GM12878 (cell line): ENCODE measurements around the gene TSPAN5. TPM values are rescaled to one million over a fixed set of nuclear protein-coding genes. Genes with fewer than 3 reads are reported as not detected.
"Not testable (repeated sequence)": the region's sequence is repeated elsewhere in the genome, so short reads cannot be mapped to it uniquely, and the experiment has no call there.

ENCODE experiments used
- ATAC-seq: fragments of 200-7000 bp; cut with Tn5 transposase; 3 replicates; pipeline ENCODE4 v1.9.1; 2020; ENCODE audit warnings: mild to moderate bottlenecking, moderate library complexity
- BruUV-seq: library from RNA; stranded (reverse); fragments of 400-500 nt; replicated peaks from 2 replicates; lab custom pipeline; 2021; lab: Mats Ljungman, UMichigan
- CTCF ChIA-PET: fragments of 300-600 bp; sonication (Branson Sonifier 250); formaldehyde crosslinking; extraction: SDS; loops from one replicate; lab custom pipeline; 2021; ENCODE audit warnings: inconsistent platforms; lab: Yijun Ruan, JAX
- POLR2A ChIA-PET: fragments of 350-600 bp; formaldehyde crosslinking; extraction: SDS; loops from one replicate; lab custom pipeline; 2021; ENCODE audit warnings: inconsistent platforms; lab: Charles Lee
- RAD21 ChIA-PET: fragments of 300-600 bp; sonication (Branson Sonifier 250); formaldehyde crosslinking; loops from one replicate; lab custom pipeline; 2023; ENCODE audit warnings: antibody characterized with exemption; ENCODE audit not compliant: unreplicated experiment; lab: Charles Lee
- SMC1A ChIA-PET: fragments of 300-600 bp; sonication (Branson Sonifier 250); formaldehyde crosslinking; loops from one replicate; lab custom pipeline; 2023; ENCODE audit not compliant: unreplicated experiment, uncharacterized antibody; lab: Charles Lee
- DNase-seq: peaks from one replicate; pipeline ENCODE4 v3.0.0-alpha.2; 2011; ENCODE audit warnings: low read depth, low spot score
- FAIRE-seq: peaks from 3 replicates; lab custom pipeline; 2011; peaks lifted over from hg19 to GRCh38; lab: Jason Lieb, UNC
- H2AFZ ChIP-seq: 2 replicates; pipeline ENCODE4 v1.6.0; 2011; ENCODE audit warnings: low read depth, low read length, control low read depth; ENCODE audit not compliant: control insufficient read depth
- H3K27ac ChIP-seq: 2 replicates; pipeline ENCODE4 v1.5.1; 2011; ENCODE audit warnings: control low read depth; ENCODE audit not compliant: control insufficient read depth, insufficient read depth
- H3K27me3 ChIP-seq, 2 experiments: replicated peaks in 1 of 2; 2 replicates each; pipeline versions ENCODE4 v1.6.0 to v1.6.1; 2011; ENCODE audit warnings: low read length in 1 of 2; ENCODE audit not compliant: control insufficient read depth in 2 of 2, insufficient read depth in 2 of 2
- H3K36me3 ChIP-seq, 2 experiments: 2 replicates each; pipeline ENCODE4 v1.5.1; 2011; ENCODE audit warnings: low read length in 1 of 2; ENCODE audit not compliant: control insufficient read depth in 2 of 2, insufficient read depth in 2 of 2
- H3K4me1 ChIP-seq: 2 replicates; pipeline ENCODE4 v1.6.1; 2011; ENCODE audit warnings: mild to moderate bottlenecking, low read length, moderate library complexity, mixed read lengths; ENCODE audit not compliant: control insufficient read depth, insufficient read depth
- H3K4me2 ChIP-seq: 2 replicates; pipeline ENCODE4 v1.6.0; 2011; ENCODE audit warnings: control low read depth; ENCODE audit not compliant: control insufficient read depth, insufficient read depth
- H3K4me3 ChIP-seq: fragments of 200-600 bp; sonication (generic); 2 replicates; pipeline ENCODE4 v1.5.1; 2016
- H3K79me2 ChIP-seq: 2 replicates; pipeline ENCODE4 v1.6.0; 2011; ENCODE audit warnings: low read length; ENCODE audit not compliant: control insufficient read depth, insufficient read depth
- H3K9ac ChIP-seq: 2 replicates; pipeline ENCODE4 v1.8.0; 2011; ENCODE audit warnings: low read length, control low read depth, mixed read lengths; ENCODE audit not compliant: control insufficient read depth, insufficient read depth
- H3K9me3 ChIP-seq: replicated peaks from 3 replicates; pipeline ENCODE4 v1.5.1; 2011; ENCODE audit warnings: mild to moderate bottlenecking, low read length; ENCODE audit not compliant: control insufficient read depth, insufficient read depth
- H4K20me1 ChIP-seq: 2 replicates; pipeline ENCODE4 v1.6.0; 2011; ENCODE audit not compliant: control insufficient read depth, insufficient read depth
- CBX3 ChIP-seq: fragments of 200-600 bp; sonication (generic); IDR thresholded peaks from 2 replicates; pipeline ENCODE4 v1.6.1; 2016; ENCODE audit warnings: low read depth, borderline replicate concordance
- EGR1 ChIP-seq, 2 experiments: IDR thresholded peaks; 1 replicate in 1 of 2; 2 replicates in 1 of 2; pipeline ENCODE4 v1.6.1; 2011 to 2012; ENCODE audit warnings: low read depth in 2 of 2, low read length in 2 of 2, borderline replicate concordance in 1 of 2, mild to moderate bottlenecking in 1 of 2, moderate library complexity in 1 of 2
- GATAD2B ChIP-seq: fragments of 450-650 bp; conservative IDR thresholded peaks from 2 replicates; pipeline ENCODE4 v1.6.1; 2017; ENCODE audit warnings: low read depth, mild to moderate bottlenecking, moderate library complexity
- IKZF2 ChIP-seq, 2 experiments: fragments of 450-650 bp; IDR thresholded peaks; 2 replicates each; pipeline ENCODE4 v1.6.1; 2017; ENCODE audit warnings: mild to moderate bottlenecking in 2 of 2, moderate library complexity in 2 of 2
- MYC ChIP-seq: IDR thresholded peaks from 2 replicates; pipeline ENCODE4 v1.6.1; 2011; ENCODE audit warnings: mild to moderate bottlenecking, low read length, moderate library complexity, inconsistent platforms; ENCODE audit not compliant: insufficient read depth, insufficient replicate concordance, insufficient read length, severe bottlenecking
- NFYB ChIP-seq: IDR thresholded peaks from 2 replicates; pipeline ENCODE4 v1.6.1; 2011; ENCODE audit warnings: low read depth, mild to moderate bottlenecking, low read length, improper control_type of control experiment, moderate library complexity; ENCODE audit not compliant: insufficient read depth
- POU2F2 ChIP-seq: IDR thresholded peaks from 3 replicates; pipeline ENCODE4 v1.6.1; 2011; ENCODE audit warnings: low read depth, mild to moderate bottlenecking, low read length, borderline replicate concordance
- RAD21 ChIP-seq: IDR thresholded peaks from 2 replicates; pipeline ENCODE4 v1.6.1; 2011; ENCODE audit warnings: mild to moderate bottlenecking, low read depth, low read length, moderate library complexity; ENCODE audit not compliant: insufficient read depth
- RELB ChIP-seq: fragments of 450-650 bp; IDR thresholded peaks from 2 replicates; pipeline ENCODE4 v1.6.1; 2017; ENCODE audit warnings: low read depth, mild to moderate bottlenecking, moderate library complexity
- STAT1 ChIP-seq: fragments of 450-650 bp; conservative IDR thresholded peaks from 2 replicates; pipeline ENCODE4 v1.6.1; 2014; ENCODE audit warnings: antibody characterized with exemption, mild to moderate bottlenecking
- TARDBP ChIP-seq: IDR thresholded peaks from 2 replicates; pipeline ENCODE4 v1.6.1; 2016; ENCODE audit warnings: borderline replicate concordance
- ZNF274 ChIP-seq: IDR thresholded peaks from one replicate; pipeline ENCODE4 v1.8.0; 2011; ENCODE audit not compliant: insufficient read length, insufficient read depth
- ZNF622 ChIP-seq: fragments of 450-650 bp; IDR thresholded peaks from 2 replicates; pipeline ENCODE4 v1.6.1; 2017; ENCODE audit warnings: mild to moderate bottlenecking, inconsistent platforms
- WGBS: methylation state at CpG from one replicate; pipeline ENCODE4 v1.1.6; 2016; ENCODE audit warnings: low lambda C conversion rate; ENCODE audit not compliant: insufficient replicate concordance, insufficient coverage; ENCODE audit errors: missing lambda C conversion rate; 5-methylcytosine and 5-hydroxymethylcytosine counted together
- in situ Hi-C: fragments of 300-500 bp; cut with MboI; formaldehyde crosslinking; loops from 9 replicates; pipeline ENCODE4 v1.14.3; 2018; ENCODE audit warnings: mixed read lengths
- intact Hi-C: fragments of 100-400 bp; cut with micrococcal nuclease; formaldehyde crosslinking; loops from one replicate; pipeline ENCODE4 v1.14.2; 2022; ENCODE audit not compliant: unreplicated experiment
- polyA plus RNA-seq, 11 experiments: library from polyadenylated mRNA; depleted of rRNA in 4 of 11; unstranded in 6 of 11; stranded (reverse) in 5 of 11; fragments of >200 nt; fragmentation: Nextera tagmentation in 4 of 11; fragmentation: Illumina TruSeq in 1 of 11; extraction: Ambion mirVana in 4 of 11; extraction: Trizol in 1 of 11; gene quantifications; 1 replicate in 1 of 11; 2 replicates in 10 of 11; pipeline versions ENCODE4 v1.2.1 to v1.2.3, GENCODE V29; 2011 to 2016; ENCODE audit warnings: inconsistent platforms in 2 of 11, missing spikeins in 2 of 11, low read depth in 1 of 11
- total RNA-seq, 4 experiments: library from RNA; depleted of rRNA in 3 of 4; stranded (reverse); fragments of >200 nt in 3 of 4; fragmentation: Illumina TruSeq in 1 of 4; extraction: Trizol in 1 of 4; gene quantifications; 2 replicates each; pipeline versions ENCODE4 v1.2.1 to v1.2.3, GENCODE V29; 2013 to 2021
- TF ChIP-seq, protein P1 (sequence below): fragments of 450-650 bp; IDR thresholded peaks from 2 replicates; pipeline ENCODE4 v1.6.1; 2014; ENCODE audit warnings: mild to moderate bottlenecking

TSPAN5 gene
- total and polyA plus RNA-seq, 10 of the 15 experiments (the other 5 are each of a cell fraction or from before 2014, with no cell fraction given): 0.09 to 8.2 (median 0.27) TPM

DNA sequence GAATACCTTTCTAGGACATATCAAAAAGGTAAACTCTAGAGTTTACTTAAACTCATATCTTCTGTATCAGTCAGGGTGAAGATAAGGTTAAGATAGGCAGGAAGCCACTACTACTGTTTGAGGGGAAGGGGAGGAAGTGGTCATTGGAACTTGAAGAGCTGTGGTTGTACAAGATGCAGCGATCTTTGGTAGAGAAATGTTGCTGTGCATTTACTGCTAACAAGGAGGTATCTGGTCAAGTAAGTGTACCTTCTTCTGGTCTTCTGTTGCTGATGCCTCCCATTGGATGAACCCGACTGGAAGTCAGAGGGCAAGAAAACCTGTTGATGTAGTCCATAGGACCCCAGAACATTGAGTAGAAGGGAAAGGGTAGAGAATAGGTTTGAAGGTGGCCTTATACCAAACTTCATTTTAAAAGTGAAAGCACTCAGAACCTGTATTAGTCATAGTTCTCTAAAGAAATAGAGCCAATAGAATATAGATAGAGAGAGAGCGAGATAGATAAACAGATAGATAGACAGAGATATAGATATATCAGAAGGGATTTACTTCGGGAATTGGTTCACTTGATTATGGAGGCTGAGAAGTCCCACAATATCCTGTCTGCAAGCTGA, 47.9 kb upstream of the TSPAN5 start:
- SMC1A ChIA-PET: no interaction called here
- POLR2A ChIA-PET: no interaction called here
- Histone ChIP-seq H3K4me3 (no peak overlapping the region), H3K27me3 (no peaks in the 10 kb centered on the region), H2AFZ (no peak overlapping the region), H3K79me2 (no peaks in the 10 kb centered on the region), H3K9ac (no peak overlapping the region), H3K9me3 (no peaks in the 10 kb centered on the region; the same call in 2 of the 3 replicates), H3K27ac (no peak overlapping the region), H4K20me1 (no peaks in the 10 kb centered on the region), H3K36me3 (no peaks in the 10 kb centered on the region), H3K4me1 (no peaks in the 10 kb centered on the region), H3K4me2 (no peak overlapping the region)
- CTCF ChIA-PET: no interaction called here
- FAIRE-seq (no peak), DNase-seq (no peak), ATAC-seq (no peak)
- WGBS: 24% methylated on average over 4 of the region's 4 CpGs
- in situ Hi-C loops: no loop called here
- intact Hi-C loops: no loop called here
- TF ChIP-seq STAT1 (no peak), RAD21 (no peak), ZNF274 (no peak), NFYB (no peak), MYC (no peak), POU2F2 (no peak), TARDBP (no peak), IKZF2 (IDR thresholded peaks at IDR 0.05) (no peak), CBX3 (no peak), ZNF622 (no peak), EGR1 (IDR thresholded peaks at IDR 0.05; ENCODE audit: borderline replicate concordance in 1 of 2, low read depth in 2 of 2, low read length in 2 of 2) (no peak), RELB (no peak), GATAD2B (no peak)
- TF ChIP-seq, protein P1, sequence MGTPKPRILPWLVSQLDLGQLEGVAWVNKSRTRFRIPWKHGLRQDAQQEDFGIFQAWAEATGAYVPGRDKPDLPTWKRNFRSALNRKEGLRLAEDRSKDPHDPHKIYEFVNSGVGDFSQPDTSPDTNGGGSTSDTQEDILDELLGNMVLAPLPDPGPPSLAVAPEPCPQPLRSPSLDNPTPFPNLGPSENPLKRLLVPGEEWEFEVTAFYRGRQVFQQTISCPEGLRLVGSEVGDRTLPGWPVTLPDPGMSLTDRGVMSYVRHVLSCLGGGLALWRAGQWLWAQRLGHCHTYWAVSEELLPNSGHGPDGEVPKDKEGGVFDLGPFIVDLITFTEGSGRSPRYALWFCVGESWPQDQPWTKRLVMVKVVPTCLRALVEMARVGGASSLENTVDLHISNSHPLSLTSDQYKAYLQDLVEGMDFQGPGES: no peak
- BruUV-seq: no TSS peak
- RAD21 ChIA-PET: no interaction called here

DNA sequence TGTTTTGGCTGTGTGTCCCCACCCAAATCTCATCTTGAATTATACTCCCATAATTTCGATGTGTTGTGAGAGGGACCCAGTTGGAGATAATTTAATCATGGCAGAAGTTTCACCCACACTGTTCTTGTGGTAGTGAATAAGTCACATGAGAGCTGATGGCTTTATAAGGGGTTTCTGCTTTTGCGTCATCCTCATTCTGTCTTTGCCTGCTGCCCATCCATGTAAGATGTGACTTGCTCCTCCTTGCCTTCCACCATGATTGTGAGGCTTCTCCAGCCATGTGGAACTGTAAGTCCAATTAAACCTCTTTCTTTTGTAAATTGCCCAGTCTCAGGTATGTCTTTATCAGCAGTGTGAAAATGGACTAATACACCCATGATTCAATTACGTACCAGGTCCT, 47.2 kb upstream of the TSPAN5 start:
- ATAC-seq, in situ Hi-C loops, H3K9ac ChIP-seq, RAD21 ChIA-PET, BruUV-seq, FAIRE-seq, SMC1A ChIA-PET, H3K4me2 ChIP-seq, H3K9me3 ChIP-seq, H3K79me2 ChIP-seq, H3K27ac ChIP-seq, intact Hi-C loops, H3K27me3 ChIP-seq, CTCF ChIA-PET, H3K36me3 ChIP-seq, H4K20me1 ChIP-seq, H3K4me3 ChIP-seq, H3K4me1 ChIP-seq, POLR2A ChIA-PET, DNase-seq, H2AFZ ChIP-seq: not testable (repeated sequence)
- WGBS: 43% methylated on average over 3 of the region's 3 CpGs
